Glutamatergic neuron (in vitro differentiated cells): ENCODE results near the gene ST6GALNAC3. TPM values are rescaled to one million over a fixed set of nuclear protein-coding genes. Genes with fewer than 3 reads are reported as not detected.

Source experiments
- DNase-seq: peaks from one replicate; pipeline ENCODE4 v3.0.0; 2022
- H3K27ac Mint-ChIP-seq: one replicate; pipeline ENCODE4 v1.8.0; 2020; ENCODE audit warnings: mild to moderate bottlenecking, mixed read lengths, inconsistent platforms; ENCODE audit not compliant: unreplicated experiment
- H3K27me3 Mint-ChIP-seq: one replicate; pipeline ENCODE4 v1.8.0; 2020; ENCODE audit warnings: mild to moderate bottlenecking, moderate library complexity, mixed read lengths, inconsistent platforms; ENCODE audit not compliant: unreplicated experiment
- H3K36me3 Mint-ChIP-seq: one replicate; pipeline ENCODE4 v1.8.0; 2020; ENCODE audit warnings: mild to moderate bottlenecking, mixed read lengths, inconsistent platforms; ENCODE audit not compliant: unreplicated experiment
- H3K4me1 Mint-ChIP-seq: one replicate; pipeline ENCODE4 v1.8.0; 2020; ENCODE audit warnings: mild to moderate bottlenecking, low read depth, mixed read lengths, inconsistent platforms; ENCODE audit not compliant: unreplicated experiment
- H3K4me3 Mint-ChIP-seq: one replicate; pipeline ENCODE4 v1.8.0; 2020; ENCODE audit warnings: mild to moderate bottlenecking, mixed read lengths, inconsistent platforms; ENCODE audit not compliant: unreplicated experiment
- H3K9me3 Mint-ChIP-seq: one replicate; pipeline ENCODE4 v1.8.0; 2020; ENCODE audit warnings: mild to moderate bottlenecking, moderate library complexity, mixed read lengths, inconsistent platforms; ENCODE audit not compliant: unreplicated experiment
- total RNA-seq: library from RNA; stranded (reverse); fragmentation: NEBNext Ultra II Directional; extraction: Animal tissue kit (Norgen Biotek cat#: 25700); gene quantifications from one replicate; pipeline ENCODE4 v1.2.1, GENCODE V29; 2021; ENCODE audit not compliant: unreplicated experiment
- TF ChIP-seq, protein P1 (sequence below): fragments of 200-600 bp; sonication (generic); IDR thresholded peaks from one replicate; pipeline ENCODE4 v1.5.0; 2021; ENCODE audit not compliant: partially characterized antibody, unreplicated experiment

Gene ST6GALNAC3
- total RNA-seq, 1 donor from 2014 or later: 6.5 TPM

DNA sequence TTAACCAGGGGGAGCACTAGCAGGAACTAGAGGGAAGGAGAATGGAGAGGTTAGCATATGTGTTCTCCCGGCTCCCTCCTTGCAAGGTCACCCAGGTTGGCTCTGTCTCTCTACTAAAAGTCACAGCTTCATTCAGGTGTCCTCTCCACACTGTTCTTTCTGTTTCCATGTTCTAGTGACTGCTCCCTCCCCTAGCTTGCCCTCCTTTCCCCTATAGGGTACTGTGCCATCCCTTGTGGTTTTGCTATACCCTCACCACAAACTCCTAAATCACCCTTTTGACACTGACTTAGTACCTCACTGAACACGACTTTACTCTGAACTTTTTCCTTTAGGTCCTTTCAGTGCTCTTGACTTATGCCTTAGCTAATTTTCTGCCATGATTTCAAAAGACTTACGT is 389.3 kb downstream of the ST6GALNAC3 start:
- DNase-seq: no peak
- TF ChIP-seq, protein P1, sequence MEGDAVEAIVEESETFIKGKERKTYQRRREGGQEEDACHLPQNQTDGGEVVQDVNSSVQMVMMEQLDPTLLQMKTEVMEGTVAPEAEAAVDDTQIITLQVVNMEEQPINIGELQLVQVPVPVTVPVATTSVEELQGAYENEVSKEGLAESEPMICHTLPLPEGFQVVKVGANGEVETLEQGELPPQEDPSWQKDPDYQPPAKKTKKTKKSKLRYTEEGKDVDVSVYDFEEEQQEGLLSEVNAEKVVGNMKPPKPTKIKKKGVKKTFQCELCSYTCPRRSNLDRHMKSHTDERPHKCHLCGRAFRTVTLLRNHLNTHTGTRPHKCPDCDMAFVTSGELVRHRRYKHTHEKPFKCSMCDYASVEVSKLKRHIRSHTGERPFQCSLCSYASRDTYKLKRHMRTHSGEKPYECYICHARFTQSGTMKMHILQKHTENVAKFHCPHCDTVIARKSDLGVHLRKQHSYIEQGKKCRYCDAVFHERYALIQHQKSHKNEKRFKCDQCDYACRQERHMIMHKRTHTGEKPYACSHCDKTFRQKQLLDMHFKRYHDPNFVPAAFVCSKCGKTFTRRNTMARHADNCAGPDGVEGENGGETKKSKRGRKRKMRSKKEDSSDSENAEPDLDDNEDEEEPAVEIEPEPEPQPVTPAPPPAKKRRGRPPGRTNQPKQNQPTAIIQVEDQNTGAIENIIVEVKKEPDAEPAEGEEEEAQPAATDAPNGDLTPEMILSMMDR: no peak
- no peak overlapping the region for H3K4me3 Mint-ChIP-seq
- H3K27ac Mint-ChIP-seq: no peak overlapping the region
- no peaks in the 10 kb centered on the region for H3K36me3 Mint-ChIP-seq
- H3K27me3 Mint-ChIP-seq: no peaks in the 10 kb centered on the region
- no peaks in the 10 kb centered on the region for H3K9me3 Mint-ChIP-seq
- no peaks in the 10 kb centered on the region for H3K4me1 Mint-ChIP-seq

DNA sequence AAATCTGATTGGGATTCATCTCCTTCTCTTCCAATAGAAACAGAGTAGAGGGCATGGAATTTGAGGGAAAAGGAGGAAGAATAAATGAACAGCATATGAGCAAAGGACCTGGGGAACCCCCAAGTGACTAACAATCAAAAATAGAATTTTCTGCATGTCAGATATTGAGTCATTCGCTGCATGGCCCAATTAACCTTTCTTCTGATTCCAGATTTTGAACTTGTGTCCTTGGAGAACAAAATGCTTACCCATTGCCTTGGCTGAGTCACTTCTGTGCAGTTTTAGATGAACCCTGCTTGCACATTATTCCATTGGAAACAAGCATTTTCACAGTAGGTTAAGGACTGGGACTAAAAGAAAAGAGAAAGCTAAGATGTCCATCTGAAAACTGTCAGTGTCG is 390.5 kb downstream of the ST6GALNAC3 start:
- no peaks in the 10 kb centered on the region for H3K4me1 Mint-ChIP-seq
- H3K36me3 Mint-ChIP-seq: no peaks in the 10 kb centered on the region
- no peak overlapping the region for H3K4me3 Mint-ChIP-seq
- H3K27me3 Mint-ChIP-seq: no peaks in the 10 kb centered on the region
- H3K27ac Mint-ChIP-seq: no peak overlapping the region
- H3K9me3 Mint-ChIP-seq: no peaks in the 10 kb centered on the region
- no peak for DNase-seq
- TF ChIP-seq, protein P1: no peak

DNA sequence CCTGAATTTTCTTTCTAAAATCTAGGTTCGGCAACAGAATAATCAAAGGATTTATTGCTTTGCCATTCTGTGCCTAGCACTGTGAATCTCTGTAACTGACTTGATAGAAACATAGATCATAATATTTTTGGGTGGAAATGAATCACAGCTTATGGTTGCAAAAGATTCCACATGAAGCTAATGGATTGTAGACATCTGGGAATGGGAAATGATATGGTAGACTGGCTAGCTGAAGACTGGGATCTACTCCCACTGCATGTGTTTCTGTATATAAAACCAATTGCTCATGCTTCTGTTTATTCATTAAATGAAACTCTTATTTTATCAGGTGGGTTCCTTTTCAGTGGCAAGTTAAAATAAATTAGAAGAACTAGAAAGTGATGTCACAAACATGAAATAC is 395.6 kb downstream of the ST6GALNAC3 start:
- TF ChIP-seq, protein P1: no peak
- H3K4me1 Mint-ChIP-seq: no peaks in the 10 kb centered on the region
- DNase-seq: no peak
- H3K27me3 Mint-ChIP-seq: no peaks in the 10 kb centered on the region
- H3K9me3 Mint-ChIP-seq: no peaks in the 10 kb centered on the region
- H3K27ac Mint-ChIP-seq: no peak overlapping the region
- H3K4me3 Mint-ChIP-seq: no peak overlapping the region
- no peaks in the 10 kb centered on the region for H3K36me3 Mint-ChIP-seq

DNA sequence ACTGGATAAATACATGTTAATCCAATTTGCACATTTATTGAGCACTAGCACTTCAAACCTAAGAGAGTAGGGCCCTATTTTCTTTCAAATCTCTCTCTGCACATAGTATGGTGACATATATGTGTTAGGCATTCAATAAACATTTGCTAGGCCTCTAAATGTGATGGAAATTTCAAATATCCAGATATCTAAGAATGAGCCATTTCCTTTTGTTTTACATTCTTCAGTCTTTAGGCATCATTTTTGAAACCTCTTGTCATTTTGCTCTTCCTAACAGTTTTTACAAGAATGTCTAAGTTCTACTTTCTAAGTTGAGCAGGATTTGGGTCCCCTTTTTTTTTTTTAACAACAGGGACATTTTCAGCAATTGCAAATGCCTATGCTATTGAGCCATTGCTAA is 397.0 kb downstream of the ST6GALNAC3 start:
- TF ChIP-seq, protein P1: no peak

DNA sequence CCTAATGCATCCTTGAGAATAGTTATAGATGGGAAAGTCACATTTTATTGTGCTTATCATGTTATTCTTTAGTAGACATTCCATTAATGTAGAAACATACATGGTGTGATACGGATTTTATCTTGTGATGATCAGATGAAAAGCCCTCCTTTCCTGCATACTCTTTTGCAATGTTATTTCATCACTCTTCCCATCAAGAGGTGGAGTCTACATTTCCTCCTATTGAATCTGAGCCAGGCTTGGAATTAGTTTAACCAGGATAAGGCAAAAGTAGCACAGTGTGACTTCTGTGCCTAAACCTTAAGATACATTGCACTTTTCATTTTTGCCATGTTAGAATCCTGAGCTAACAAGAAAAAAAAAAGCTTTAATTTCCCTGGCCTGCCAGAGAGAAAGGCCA is 399.0 kb downstream of the ST6GALNAC3 start:
- H3K4me1 Mint-ChIP-seq: no peaks in the 10 kb centered on the region
- H3K9me3 Mint-ChIP-seq: no peaks in the 10 kb centered on the region
- no peak overlapping the region for H3K4me3 Mint-ChIP-seq
- TF ChIP-seq, protein P1: no peak
- H3K27ac Mint-ChIP-seq: no peak overlapping the region
- no peaks in the 10 kb centered on the region for H3K36me3 Mint-ChIP-seq
- no peak for DNase-seq
- no peaks in the 10 kb centered on the region for H3K27me3 Mint-ChIP-seq

More for the DNA sequence above, 397.0 kb downstream of the ST6GALNAC3 start:
- no peaks in the 10 kb centered on the region for H3K4me1 Mint-ChIP-seq
- no peaks in the 10 kb centered on the region for H3K9me3 Mint-ChIP-seq
- H3K27me3 Mint-ChIP-seq: no peaks in the 10 kb centered on the region
- DNase-seq: no peak
- H3K36me3 Mint-ChIP-seq: no peaks in the 10 kb centered on the region
- H3K4me3 Mint-ChIP-seq: no peak overlapping the region
- H3K27ac Mint-ChIP-seq: no peak overlapping the region
